ENCODE results near the gene GPX1. TPM values are rescaled to one million over a fixed set of nuclear protein-coding genes. Genes with fewer than 3 reads are reported as not detected.
"Not testable (repeated sequence)": the region's sequence is repeated elsewhere in the genome, so short reads cannot be mapped to it uniquely, and the experiment has no call there.

Gene GPX1
- 174 and 183 TPM in 2 replicates for total RNA-seq

GRCh38 chr3:49358217-49358883, at the start of gene GPX1:
Gene GPX1 (minus strand): TSS chr3:49358353. CDS start chr3:49358278, 75 bp downstream.
- Histone ChIP-seq H3K4me1 (ENCODE audit: insufficient read depth, low read length) (peaks cover 49% of the 10 kb centered on the region), H3K36me3 (ENCODE audit: insufficient read depth, low read length) (peaks cover 59% of the 10 kb centered on the region), H2AFZ (ENCODE audit: low read length) (no peak within 1 kb of the TSS), H3K4me3 (ENCODE audit: insufficient read depth, low read length) (peak within 1 kb of the TSS; percentile 79), H3K4me2 (ENCODE audit: insufficient read depth, low read length) (peak within 1 kb of the TSS; percentile 87), H3K27ac (ENCODE audit: low read depth, low read length) (peak within 1 kb of the TSS; percentile 89), H3K79me2 (ENCODE audit: insufficient read depth, low read length) (peaks cover 51% of the 10 kb centered on the region), H3K27me3 (ENCODE audit: insufficient read depth, low read length) (no peaks in the 10 kb centered on the region), H4K20me1 (ENCODE audit: insufficient read depth, low read length) (peaks cover 22% of the 10 kb centered on the region), H3K9me3 (ENCODE audit: low read depth, low read length) (no peaks in the 10 kb centered on the region)
- TF ChIP-seq CTCF (IDR thresholded peaks at IDR 0.05; ENCODE audit: extremely low read depth, low read depth, low read length): no peak
- DNase-seq (ENCODE audit: insufficient read length, low spot score, missing footprints): peak; percentile 94

- peak overlapping the region; percentile 32 for H3K27ac ChIP-seq (ENCODE audit: low read depth, low read length)
- H3K4me1 ChIP-seq (ENCODE audit: insufficient read depth, low read length): peaks cover 23% of the 10 kb centered on the region
- DNase-seq (ENCODE audit: insufficient read length, low spot score, missing footprints): no peak
- H3K4me2 ChIP-seq (ENCODE audit: insufficient read depth, low read length): peak overlapping the region; percentile 50
- H3K79me2 ChIP-seq (ENCODE audit: insufficient read depth, low read length): peaks cover 99% of the 10 kb centered on the region
- no peak for TF ChIP-seq CTCF (IDR thresholded peaks at IDR 0.05; ENCODE audit: extremely low read depth, low read depth, low read length)
- no peak overlapping the region for H2AFZ ChIP-seq (ENCODE audit: low read length)
- H4K20me1 ChIP-seq (ENCODE audit: insufficient read depth, low read length): peaks cover 76% of the 10 kb centered on the region
- peaks cover 16% of the 10 kb centered on the region for H3K36me3 ChIP-seq (ENCODE audit: insufficient read depth, low read length)
- no peak overlapping the region for H3K4me3 ChIP-seq (ENCODE audit: insufficient read depth, low read length)
- H3K9me3 ChIP-seq (ENCODE audit: low read depth, low read length): no peaks in the 10 kb centered on the region
- no peaks in the 10 kb centered on the region for H3K27me3 ChIP-seq (ENCODE audit: insufficient read depth, low read length)
These were observed 48.7 kb upstream of the GPX1 start for GRCh38 chr3:49406571-49407565.

GRCh38 chr3:49405570-49405969, 47.4 kb upstream of the GPX1 start:
- H3K27me3 ChIP-seq (ENCODE audit: insufficient read depth, low read length); DNase-seq (ENCODE audit: insufficient read length, low spot score, missing footprints); H3K4me3 ChIP-seq (ENCODE audit: insufficient read depth, low read length); H2AFZ ChIP-seq (ENCODE audit: low read length); H3K9me3 ChIP-seq (ENCODE audit: low read depth, low read length): not testable (repeated sequence)
- Histone ChIP-seq H3K79me2 (ENCODE audit: insufficient read depth, low read length) (peaks cover 98% of the 10 kb centered on the region), H3K4me1 (ENCODE audit: insufficient read depth, low read length) (peaks cover 23% of the 10 kb centered on the region), H3K27ac (ENCODE audit: low read depth, low read length) (peak overlapping the region; percentile 10), H3K36me3 (ENCODE audit: insufficient read depth, low read length) (peaks cover 16% of the 10 kb centered on the region), H4K20me1 (ENCODE audit: insufficient read depth, low read length) (peaks cover 82% of the 10 kb centered on the region), H3K4me2 (ENCODE audit: insufficient read depth, low read length) (peak overlapping the region; percentile 50)

- Histone ChIP-seq H3K27ac (ENCODE audit: low read depth, low read length) (no peak overlapping the region), H3K9me3 (ENCODE audit: low read depth, low read length) (no peaks in the 10 kb centered on the region), H3K4me3 (ENCODE audit: insufficient read depth, low read length) (no peak overlapping the region), H3K27me3 (ENCODE audit: insufficient read depth, low read length) (no peaks in the 10 kb centered on the region), H4K20me1 (ENCODE audit: insufficient read depth, low read length) (peaks cover 80% of the 10 kb centered on the region), H3K36me3 (ENCODE audit: insufficient read depth, low read length) (peaks cover 19% of the 10 kb centered on the region), H3K4me1 (ENCODE audit: insufficient read depth, low read length) (peaks cover 17% of the 10 kb centered on the region), H3K79me2 (ENCODE audit: insufficient read depth, low read length) (peaks cover 97% of the 10 kb centered on the region), H3K4me2 (ENCODE audit: insufficient read depth, low read length) (no peak overlapping the region), H2AFZ (ENCODE audit: low read length) (no peak overlapping the region)
- no peak for TF ChIP-seq CTCF (IDR thresholded peaks at IDR 0.05; ENCODE audit: extremely low read depth, low read depth, low read length)
- no peak for DNase-seq (ENCODE audit: insufficient read length, low spot score, missing footprints)
These were observed 45.7 kb upstream of the GPX1 start for GRCh38 chr3:49403891-49404290.
